Measurements from ENCODE around the gene GRIN3B. TPM values are rescaled to one million over a fixed set of nuclear protein-coding genes. Genes with fewer than 3 reads are reported as not detected.

The GRIN3B gene
- total RNA-seq, 1 experiment from 2014 or later, result not detected

DNA sequence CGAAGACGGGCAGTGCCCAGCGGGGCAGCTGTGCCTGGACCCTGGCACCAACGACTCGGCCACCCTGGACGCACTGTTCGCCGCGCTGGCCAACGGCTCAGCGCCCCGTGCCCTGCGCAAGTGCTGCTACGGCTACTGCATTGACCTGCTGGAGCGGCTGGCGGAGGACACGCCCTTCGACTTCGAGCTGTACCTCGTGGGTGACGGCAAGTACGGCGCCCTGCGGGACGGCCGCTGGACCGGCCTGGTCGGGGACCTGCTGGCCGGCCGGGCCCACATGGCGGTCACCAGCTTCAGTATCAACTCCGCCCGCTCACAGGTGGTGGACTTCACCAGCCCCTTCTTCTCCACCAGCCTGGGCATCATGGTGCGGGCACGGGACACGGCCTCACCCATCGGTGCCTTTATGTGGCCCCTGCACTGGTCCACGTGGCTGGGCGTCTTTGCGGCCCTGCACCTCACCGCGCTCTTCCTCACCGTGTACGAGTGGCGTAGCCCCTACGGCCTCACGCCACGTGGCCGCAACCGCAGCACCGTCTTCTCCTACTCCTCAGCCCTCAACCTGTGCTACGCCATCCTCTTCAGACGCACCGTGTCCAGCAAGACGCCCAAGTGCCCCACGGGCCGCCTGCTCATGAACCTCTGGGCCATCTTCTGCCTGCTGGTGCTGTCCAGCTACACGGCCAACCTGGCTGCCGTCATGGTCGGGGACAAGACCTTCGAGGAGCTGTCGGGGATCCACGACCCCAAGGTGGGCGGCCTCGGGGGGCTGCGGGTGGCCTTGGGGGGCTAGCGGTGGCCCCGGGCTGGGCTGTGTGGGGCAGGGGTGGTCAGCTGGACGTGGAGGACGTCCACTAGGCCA, 4.8 kb downstream of the GRIN3B start:
- no peak for DNase-seq (ENCODE audit: extremely low read depth, low read depth)

GRCh38 chr19:1006711-1007398, 6.6 kb downstream of the GRIN3B start:
- DNase-seq (ENCODE audit: extremely low read depth, low read depth), result no peak

DNA sequence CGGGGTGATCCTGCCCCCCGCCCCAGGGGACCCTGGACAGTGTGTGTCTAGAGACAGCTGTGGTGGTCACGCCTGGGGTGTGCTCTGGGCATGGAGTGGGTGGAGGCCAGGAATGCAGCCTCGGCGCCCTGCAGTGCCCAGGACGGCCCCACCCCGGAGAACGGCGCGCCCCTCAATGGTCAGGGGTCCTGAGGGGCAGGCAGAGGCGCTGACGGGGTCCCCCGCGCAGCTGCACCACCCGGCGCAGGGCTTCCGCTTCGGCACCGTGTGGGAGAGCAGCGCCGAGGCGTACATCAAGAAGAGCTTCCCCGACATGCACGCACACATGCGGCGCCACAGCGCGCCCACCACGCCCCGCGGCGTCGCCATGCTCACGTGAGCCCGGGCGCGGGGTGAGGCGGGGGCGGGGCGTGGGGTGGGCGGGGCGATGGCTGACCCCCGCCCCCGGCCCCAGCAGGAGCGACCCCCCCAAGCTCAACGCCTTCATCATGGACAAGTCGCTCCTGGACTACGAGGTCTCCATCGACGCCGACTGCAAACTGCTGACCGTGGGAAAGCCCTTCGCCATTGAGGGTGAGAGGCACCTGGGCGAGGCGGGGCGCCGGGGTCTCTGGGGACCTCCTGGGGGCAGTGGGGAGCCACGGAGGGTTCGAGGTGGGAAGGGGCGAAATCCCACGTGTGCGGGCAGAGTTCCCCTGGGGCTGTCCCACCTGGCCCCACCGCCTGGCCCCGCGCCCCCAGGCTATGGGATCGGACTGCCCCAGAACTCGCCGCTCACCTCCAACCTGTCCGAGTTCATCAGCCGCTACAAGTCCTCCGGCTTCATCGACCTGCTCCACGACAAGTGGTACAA, 7.4 kb downstream of the GRIN3B start:
- no peak for DNase-seq (ENCODE audit: extremely low read depth, low read depth)

GRCh38 chr19:1008268-1009040, 8.2 kb downstream of the GRIN3B start:
- no peak for DNase-seq (ENCODE audit: extremely low read depth, low read depth)

DNA sequence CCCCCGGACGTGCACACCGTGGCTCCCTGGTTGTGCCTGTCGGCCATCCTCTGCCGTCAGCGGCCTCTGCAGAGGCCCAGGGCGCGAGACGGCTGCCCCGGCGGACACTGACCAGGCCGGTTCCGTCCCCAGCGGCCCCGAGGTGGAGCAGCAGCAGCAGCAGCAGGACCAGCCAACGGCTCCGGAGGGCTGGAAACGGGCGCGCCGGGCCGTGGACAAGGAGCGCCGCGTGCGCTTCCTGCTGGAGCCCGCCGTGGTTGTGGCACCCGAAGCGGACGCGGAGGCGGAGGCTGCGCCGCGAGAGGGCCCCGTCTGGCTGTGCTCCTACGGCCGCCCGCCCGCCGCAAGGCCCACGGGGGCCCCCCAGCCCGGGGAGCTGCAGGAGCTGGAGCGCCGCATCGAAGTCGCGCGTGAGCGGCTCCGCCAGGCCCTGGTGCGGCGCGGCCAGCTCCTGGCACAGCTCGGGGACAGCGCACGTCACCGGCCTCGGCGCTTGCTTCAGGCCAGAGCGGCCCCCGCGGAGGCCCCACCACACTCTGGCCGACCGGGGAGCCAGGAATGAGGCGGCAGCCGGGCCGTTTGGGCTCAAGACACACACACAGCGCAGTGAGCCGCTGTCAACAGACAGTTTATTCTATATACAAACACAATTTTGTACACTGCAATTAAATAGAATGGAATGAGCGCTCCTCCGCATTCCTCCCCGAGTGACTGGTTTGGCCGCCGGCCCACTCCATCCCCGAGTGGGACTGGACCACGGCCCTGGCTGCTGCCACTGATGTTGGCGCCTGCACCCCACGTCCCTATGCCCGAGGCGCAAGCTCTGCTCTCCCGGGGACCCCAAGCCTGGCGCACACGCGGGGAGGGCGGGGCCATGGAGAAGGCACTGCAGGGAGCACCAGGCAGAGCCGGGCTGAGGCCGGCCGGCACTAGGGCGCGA, 9.1 kb downstream of the GRIN3B start:
- DNase-seq (ENCODE audit: extremely low read depth, low read depth), result no peak

- DNase-seq (ENCODE audit: extremely low read depth, low read depth), result no peak
These were observed 9.8 kb downstream of the GRIN3B start for GRCh38 chr19:1009981-1010538.

- DNase-seq (ENCODE audit: extremely low read depth, low read depth), result no peak
These were observed 10.6 kb downstream of the GRIN3B start for GRCh38 chr19:1010586-1011510.

- DNase-seq (ENCODE audit: extremely low read depth, low read depth), result no peak
These were observed 11.7 kb downstream of the GRIN3B start for GRCh38 chr19:1011831-1012333.

GRCh38 chr19:1012334-1012733, 12.1 kb downstream of the GRIN3B start:
- no peak for DNase-seq (ENCODE audit: extremely low read depth, low read depth)

DNA sequence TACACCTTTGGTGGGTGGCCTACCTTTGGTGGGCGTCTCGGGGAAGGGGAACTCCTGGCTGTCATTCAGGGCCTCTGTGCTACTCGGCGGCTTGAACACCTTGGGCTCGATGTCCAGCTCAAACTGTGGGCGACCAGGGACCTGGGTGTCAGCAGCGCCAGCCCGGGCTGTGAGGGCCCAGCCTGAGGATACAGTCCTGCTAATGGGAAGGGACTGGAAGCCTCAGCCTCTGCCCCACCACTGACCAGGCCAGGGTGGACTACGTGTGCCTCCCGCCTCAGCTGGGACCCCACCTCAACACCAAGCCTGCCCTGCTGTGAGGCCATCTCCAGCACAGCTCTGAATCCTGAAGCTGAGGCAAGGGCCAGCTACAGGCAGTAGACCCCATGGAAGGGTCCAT, 13.0 kb downstream of the GRIN3B start:
- no peak for DNase-seq (ENCODE audit: extremely low read depth, low read depth)

DNA sequence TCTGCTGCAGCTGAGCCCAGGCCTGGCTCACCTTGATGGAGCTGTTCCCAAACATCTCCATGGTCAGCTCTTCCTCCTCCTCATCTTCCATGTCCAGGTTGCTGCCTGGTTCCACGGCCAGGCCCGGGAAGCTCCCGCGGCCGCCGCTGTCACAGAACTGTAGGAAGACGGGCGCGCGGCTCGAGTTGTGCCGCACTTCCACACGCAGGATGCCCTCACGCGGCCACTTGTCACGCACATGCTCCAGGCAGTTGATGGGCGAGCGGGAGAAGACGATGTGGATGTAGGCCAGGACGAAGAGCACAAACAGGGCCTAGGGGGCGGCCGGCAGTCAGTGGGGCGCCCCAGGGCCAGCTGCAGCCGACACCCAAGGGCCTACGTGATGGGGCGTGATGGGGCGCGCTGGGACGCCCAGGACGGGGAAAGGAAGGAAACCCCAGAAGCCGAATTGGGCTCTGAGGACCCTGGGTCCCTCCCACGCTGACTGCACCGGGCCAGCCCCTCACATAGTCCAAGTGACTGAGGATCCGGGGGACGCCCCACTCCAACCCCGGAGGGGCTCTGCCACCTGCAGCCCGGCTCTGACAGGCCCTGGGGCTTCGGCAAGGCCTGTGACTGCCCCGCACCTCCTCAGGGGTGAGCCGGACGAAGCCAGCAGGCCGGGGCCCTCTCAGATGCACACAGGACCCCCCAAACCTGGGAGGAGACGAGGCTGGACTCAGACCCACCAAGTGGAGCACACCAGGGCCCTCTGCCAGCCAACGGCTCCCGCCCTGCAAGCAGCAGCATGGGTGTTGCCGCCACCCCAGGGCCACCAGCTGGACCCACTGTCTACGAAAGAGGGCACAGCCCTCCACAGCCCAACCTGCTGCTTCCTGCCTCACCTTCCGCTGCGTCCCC, 14.2 kb downstream of the GRIN3B start:
- DNase-seq (ENCODE audit: extremely low read depth, low read depth), result no peak

GRCh38 chr19:1015061-1015781, 15.0 kb downstream of the GRIN3B start:
- DNase-seq (ENCODE audit: extremely low read depth, low read depth), result no peak

DNA sequence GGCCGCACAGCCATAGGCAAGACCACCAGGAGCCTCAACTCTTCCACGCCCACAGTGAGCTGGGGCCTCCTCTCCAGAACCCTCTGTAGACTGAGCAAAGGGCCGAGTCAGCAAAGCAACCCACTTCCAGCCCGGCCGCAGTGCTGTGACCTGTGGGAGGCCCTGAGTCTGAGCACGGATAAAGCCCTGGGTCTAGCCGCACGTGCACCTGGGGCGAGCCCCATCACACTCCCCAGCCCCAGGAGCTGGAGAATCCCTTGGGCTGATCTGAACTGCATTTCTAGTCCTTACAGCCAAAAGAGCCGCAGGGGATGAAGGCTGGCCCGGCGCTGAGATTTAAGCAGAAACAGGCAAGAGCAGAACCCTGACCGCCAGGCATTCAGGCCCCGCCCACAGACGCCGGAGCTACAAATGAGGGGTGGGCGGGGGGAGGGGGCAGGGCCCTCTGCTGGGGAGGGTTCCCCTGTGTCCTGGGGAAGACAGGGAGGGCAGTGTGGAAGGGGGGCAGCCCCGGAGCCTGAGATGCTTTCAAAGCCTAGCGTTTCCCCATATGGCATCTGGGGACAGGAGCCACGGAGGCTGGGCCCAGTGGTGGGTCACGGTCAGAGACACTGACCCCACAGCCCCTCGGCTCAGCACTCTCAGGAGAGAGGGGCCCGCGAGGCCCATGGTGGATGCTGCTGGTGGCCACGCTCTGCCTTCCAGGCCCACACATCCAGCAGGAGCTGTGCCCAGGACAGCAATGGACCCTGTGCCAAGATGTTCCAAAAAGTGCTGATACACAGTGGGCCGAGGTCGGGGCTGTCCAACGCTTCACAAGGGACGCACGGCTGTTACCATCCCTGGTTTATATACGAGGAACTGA, 15.8 kb downstream of the GRIN3B start:
- no peak for DNase-seq (ENCODE audit: extremely low read depth, low read depth)

DNA sequence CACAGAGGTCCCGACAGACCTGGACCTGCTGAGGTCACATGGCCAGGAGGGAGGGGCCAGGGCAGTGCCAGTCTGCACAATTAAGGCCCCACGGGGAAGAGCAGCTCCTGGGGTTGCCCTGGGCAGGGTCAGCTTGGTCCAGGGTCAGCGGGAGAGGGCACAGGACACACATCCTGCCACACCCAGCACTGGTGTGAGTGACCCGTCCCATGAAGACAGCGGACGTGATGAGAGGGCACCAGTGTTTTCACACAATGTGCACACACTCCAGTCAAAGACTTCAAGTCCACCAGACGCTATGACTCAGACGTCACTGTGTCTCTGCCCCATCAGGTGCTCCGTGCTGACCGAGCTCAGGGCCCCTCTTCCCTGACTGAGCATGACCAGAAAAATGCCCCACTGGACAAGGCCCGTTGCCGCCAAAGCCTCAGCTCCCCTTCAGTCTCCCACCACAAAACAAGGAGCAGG, 16.5 kb downstream of the GRIN3B start:
- no peak for DNase-seq (ENCODE audit: extremely low read depth, low read depth)
